Glutamatergic neuron (in vitro differentiated cells): Measurements from ENCODE around the gene EPB41L4B. TPM values are rescaled to one million over a fixed set of nuclear protein-coding genes. Genes with fewer than 3 reads are reported as not detected.

Experiments
- DNase-seq: peaks from one replicate; pipeline ENCODE4 v3.0.0; 2022
- H3K27ac Mint-ChIP-seq: one replicate; pipeline ENCODE4 v1.8.0; 2020; ENCODE audit warnings: mild to moderate bottlenecking, mixed read lengths, inconsistent platforms; ENCODE audit not compliant: unreplicated experiment
- H3K27me3 Mint-ChIP-seq: one replicate; pipeline ENCODE4 v1.8.0; 2020; ENCODE audit warnings: mild to moderate bottlenecking, moderate library complexity, mixed read lengths, inconsistent platforms; ENCODE audit not compliant: unreplicated experiment
- H3K36me3 Mint-ChIP-seq: one replicate; pipeline ENCODE4 v1.8.0; 2020; ENCODE audit warnings: mild to moderate bottlenecking, mixed read lengths, inconsistent platforms; ENCODE audit not compliant: unreplicated experiment
- H3K4me1 Mint-ChIP-seq: one replicate; pipeline ENCODE4 v1.8.0; 2020; ENCODE audit warnings: mild to moderate bottlenecking, low read depth, mixed read lengths, inconsistent platforms; ENCODE audit not compliant: unreplicated experiment
- H3K4me3 Mint-ChIP-seq: one replicate; pipeline ENCODE4 v1.8.0; 2020; ENCODE audit warnings: mild to moderate bottlenecking, mixed read lengths, inconsistent platforms; ENCODE audit not compliant: unreplicated experiment
- H3K9me3 Mint-ChIP-seq: one replicate; pipeline ENCODE4 v1.8.0; 2020; ENCODE audit warnings: mild to moderate bottlenecking, moderate library complexity, mixed read lengths, inconsistent platforms; ENCODE audit not compliant: unreplicated experiment
- CTCF ChIP-seq: fragments of 200-600 bp; sonication (generic); IDR thresholded peaks from one replicate; pipeline ENCODE4 v1.5.0; 2021; ENCODE audit not compliant: partially characterized antibody, unreplicated experiment
- total RNA-seq: library from RNA; stranded (reverse); fragmentation: NEBNext Ultra II Directional; extraction: Animal tissue kit (Norgen Biotek cat#: 25700); gene quantifications from one replicate; pipeline ENCODE4 v1.2.1, GENCODE V29; 2021; ENCODE audit not compliant: unreplicated experiment

The EPB41L4B gene
- total RNA-seq, 1 donor from 2014 or later = 10.0 TPM

- no peak for DNase-seq
- peaks cover 2% of the 10 kb centered on the region for H3K27me3 Mint-ChIP-seq
- no peaks in the 10 kb centered on the region for H3K36me3 Mint-ChIP-seq
- H3K9me3 Mint-ChIP-seq = peaks cover 1% of the 10 kb centered on the region
- no peak overlapping the region for H3K27ac Mint-ChIP-seq
- peaks cover 2% of the 10 kb centered on the region for H3K4me1 Mint-ChIP-seq
- no peak for TF ChIP-seq CTCF
- no peak overlapping the region for H3K4me3 Mint-ChIP-seq
Measured at GRCh38 chr9:109176386-109176785, 144.5 kb downstream of the EPB41L4B start.

GRCh38 chr9:109172935-109173334, 147.9 kb downstream of the EPB41L4B start:
- no peak overlapping the region for H3K27ac Mint-ChIP-seq
- no peak for DNase-seq
- H3K4me1 Mint-ChIP-seq = no peaks in the 10 kb centered on the region
- H3K36me3 Mint-ChIP-seq = no peaks in the 10 kb centered on the region
- no peak for TF ChIP-seq CTCF
- H3K9me3 Mint-ChIP-seq = no peaks in the 10 kb centered on the region
- H3K4me3 Mint-ChIP-seq = no peak overlapping the region
- no peaks in the 10 kb centered on the region for H3K27me3 Mint-ChIP-seq

- H3K9me3 Mint-ChIP-seq = no peaks in the 10 kb centered on the region
- no peak for TF ChIP-seq CTCF
- no peak overlapping the region for H3K27ac Mint-ChIP-seq
- H3K36me3 Mint-ChIP-seq = no peaks in the 10 kb centered on the region
- no peak for DNase-seq
- H3K27me3 Mint-ChIP-seq = peaks cover 2% of the 10 kb centered on the region
- H3K4me3 Mint-ChIP-seq = no peak overlapping the region
- H3K4me1 Mint-ChIP-seq = no peaks in the 10 kb centered on the region
Measured at GRCh38 chr9:109171926-109172325, 148.9 kb downstream of the EPB41L4B start.

- peaks cover 15% of the 10 kb centered on the region for H3K36me3 Mint-ChIP-seq
- no peak overlapping the region for H3K27ac Mint-ChIP-seq
- peaks cover 7% of the 10 kb centered on the region for H3K27me3 Mint-ChIP-seq
- H3K4me3 Mint-ChIP-seq = no peak overlapping the region
- DNase-seq = no peak
- H3K4me1 Mint-ChIP-seq = no peaks in the 10 kb centered on the region
- no peak for TF ChIP-seq CTCF
- H3K9me3 Mint-ChIP-seq = peaks cover 3% of the 10 kb centered on the region
Measured at GRCh38 chr9:109168170-109168569, 152.7 kb downstream of the EPB41L4B start.

- Mint-ChIP-seq H3K9me3 (peaks cover 3% of the 10 kb centered on the region), H3K36me3 (peaks cover 15% of the 10 kb centered on the region), H3K4me1 (no peaks in the 10 kb centered on the region), H3K4me3 (peak overlapping the region; percentile 84), H3K27ac (no peak overlapping the region), H3K27me3 (peaks cover 7% of the 10 kb centered on the region)
- no peak for DNase-seq
- TF ChIP-seq CTCF = no peak
Measured at GRCh38 chr9:109167716-109168115, 153.1 kb downstream of the EPB41L4B start.
